ENCODE results near the gene P2RX3.

Gene P2RX3

DNA sequence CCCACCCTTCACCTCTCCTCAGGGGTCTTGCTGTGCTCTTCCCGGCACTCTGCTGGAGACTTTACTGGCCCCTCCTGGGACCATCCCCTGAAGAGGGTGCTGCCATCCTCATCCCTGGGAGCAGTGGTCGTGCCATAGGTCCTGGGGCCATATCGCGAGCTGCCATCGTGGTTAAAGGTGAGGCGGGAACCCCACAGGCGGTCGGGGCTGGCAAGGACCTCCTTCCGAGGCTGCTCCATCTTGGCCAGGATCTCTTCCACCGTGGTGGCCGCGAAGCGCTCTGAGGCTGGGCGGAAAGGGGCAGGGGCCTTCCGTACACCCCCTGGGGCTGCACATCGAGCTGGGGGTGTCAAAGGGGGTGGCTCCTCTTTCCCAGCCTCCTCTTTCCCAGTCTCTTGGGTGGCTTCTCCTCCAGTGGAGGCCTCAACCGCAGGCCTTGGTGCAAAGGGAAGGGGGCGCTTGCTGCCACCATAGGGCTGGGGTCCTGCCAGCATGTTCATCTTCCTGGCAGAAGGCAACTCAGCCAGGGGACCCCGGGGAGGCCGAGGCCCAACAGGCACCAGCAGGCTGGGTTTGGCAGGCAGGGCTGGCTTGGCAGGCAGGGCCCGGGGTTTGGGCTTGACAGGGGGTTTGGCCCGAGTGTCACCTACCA lies 18.0 kb upstream of the P2RX3 start:
- peaks cover 6% of the 10 kb centered on the region for H3K4me1 ChIP-seq (ENCODE audit: control insufficient read depth, insufficient read depth, low read length)
- H3K4me3 ChIP-seq (ENCODE audit: low read length): no peak overlapping the region
- H3K27me3 ChIP-seq (ENCODE audit: control insufficient read depth, insufficient read depth, low read length): no peaks in the 10 kb centered on the region
- no peaks in the 10 kb centered on the region for H3K9me3 ChIP-seq (ENCODE audit: control insufficient read depth, insufficient read depth, low read length)
- WGBS (ENCODE audit: insufficient coverage, insufficient read length): no CpG with 5 or more reads among the region's 22 CpGs
- H3K27ac ChIP-seq (ENCODE audit: low read length): no peak overlapping the region
- H3K36me3 ChIP-seq (ENCODE audit: control insufficient read depth, insufficient read depth, low read length): peaks cover 14% of the 10 kb centered on the region; the same call in 1 of the 2 replicates
- DNase-seq (ENCODE audit: low read depth, low spot score): no peak

DNA sequence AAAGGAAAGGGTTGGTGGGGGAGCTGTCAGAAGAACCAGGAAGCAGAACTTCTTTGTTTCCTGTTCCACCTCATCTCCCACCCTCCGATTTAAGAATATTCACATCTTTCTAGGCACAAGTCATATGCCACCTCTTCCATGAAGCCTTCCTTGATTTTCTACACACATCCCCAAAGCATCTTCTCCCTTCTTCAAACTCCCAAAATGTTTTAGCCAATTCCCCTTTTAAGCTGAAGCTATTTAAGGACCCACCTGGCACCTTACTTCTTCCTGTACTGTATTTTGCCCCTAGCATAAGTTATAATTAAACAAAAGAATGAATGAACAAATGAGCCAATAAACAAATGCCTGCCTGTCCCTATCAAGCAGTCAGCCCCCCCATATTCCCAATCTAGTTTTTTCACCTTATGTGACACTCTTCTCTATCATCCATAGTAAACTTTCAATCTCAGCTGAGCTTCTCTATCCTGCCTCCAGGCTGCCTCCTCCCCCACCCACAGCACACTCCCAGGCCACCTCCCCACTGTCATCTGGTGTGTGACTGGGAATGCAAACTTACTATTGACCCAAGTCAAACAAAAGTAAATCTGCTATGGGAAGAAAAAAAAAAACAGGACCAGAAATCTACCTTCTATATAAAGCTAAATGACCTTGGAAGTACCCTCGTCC lies 17.3 kb upstream of the P2RX3 start:
- peaks cover 6% of the 10 kb centered on the region for H3K4me1 ChIP-seq (ENCODE audit: control insufficient read depth, insufficient read depth, low read length)
- no peaks in the 10 kb centered on the region for H3K27me3 ChIP-seq (ENCODE audit: control insufficient read depth, insufficient read depth, low read length)
- H3K9me3 ChIP-seq (ENCODE audit: control insufficient read depth, insufficient read depth, low read length): no peaks in the 10 kb centered on the region
- H3K27ac ChIP-seq (ENCODE audit: low read length): no peak overlapping the region
- no CpG with 5 or more reads among the region's 2 CpGs for WGBS (ENCODE audit: insufficient coverage, insufficient read length)
- peaks cover 14% of the 10 kb centered on the region; the same call in 1 of the 2 replicates for H3K36me3 ChIP-seq (ENCODE audit: control insufficient read depth, insufficient read depth, low read length)
- DNase-seq (ENCODE audit: low read depth, low spot score): no peak
- H3K4me3 ChIP-seq (ENCODE audit: low read length): no peak overlapping the region

DNA sequence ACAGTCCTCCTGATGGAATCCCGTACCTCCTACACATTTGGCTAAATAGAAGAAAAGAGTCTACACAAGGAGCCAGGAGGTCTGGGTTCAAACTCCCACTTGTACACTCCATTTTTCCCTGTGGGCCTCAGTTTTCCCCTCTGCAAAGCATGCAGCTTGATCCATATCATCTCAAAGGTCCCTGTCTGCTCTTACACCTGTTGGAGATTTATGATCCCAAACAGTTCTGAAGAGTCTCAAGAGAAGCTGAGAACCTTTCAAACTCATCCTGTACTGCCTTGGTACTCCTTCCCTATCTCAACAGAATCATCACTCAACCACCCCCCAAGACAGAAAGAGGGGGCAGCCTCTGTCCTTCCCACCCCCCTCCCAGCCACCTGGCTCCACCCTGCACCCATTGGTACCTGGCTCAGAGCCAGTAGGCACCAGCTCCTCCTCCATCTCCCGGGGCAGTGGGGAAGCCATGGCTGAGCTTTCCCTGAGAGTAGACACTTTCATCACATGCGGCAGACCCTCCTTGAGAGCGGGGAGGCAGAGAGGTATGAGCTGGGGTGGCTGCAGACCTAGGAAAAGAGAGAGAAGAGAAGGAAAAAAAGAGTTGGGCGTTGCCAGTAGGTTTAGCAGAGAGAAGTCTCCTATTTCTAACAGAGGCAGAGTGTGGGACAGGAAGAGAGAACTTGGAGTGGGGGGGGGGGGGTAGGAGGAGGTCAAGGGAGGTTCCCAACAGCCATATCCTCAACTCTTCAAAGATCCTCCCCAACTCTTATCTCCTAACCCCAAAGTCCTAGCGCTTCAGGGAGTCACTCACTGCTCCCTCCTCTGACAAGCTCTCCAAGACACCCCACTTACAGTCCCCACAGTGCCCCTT lies 16.5 kb upstream of the P2RX3 start:
- no peaks in the 10 kb centered on the region for H3K9me3 ChIP-seq (ENCODE audit: control insufficient read depth, insufficient read depth, low read length)

DNA sequence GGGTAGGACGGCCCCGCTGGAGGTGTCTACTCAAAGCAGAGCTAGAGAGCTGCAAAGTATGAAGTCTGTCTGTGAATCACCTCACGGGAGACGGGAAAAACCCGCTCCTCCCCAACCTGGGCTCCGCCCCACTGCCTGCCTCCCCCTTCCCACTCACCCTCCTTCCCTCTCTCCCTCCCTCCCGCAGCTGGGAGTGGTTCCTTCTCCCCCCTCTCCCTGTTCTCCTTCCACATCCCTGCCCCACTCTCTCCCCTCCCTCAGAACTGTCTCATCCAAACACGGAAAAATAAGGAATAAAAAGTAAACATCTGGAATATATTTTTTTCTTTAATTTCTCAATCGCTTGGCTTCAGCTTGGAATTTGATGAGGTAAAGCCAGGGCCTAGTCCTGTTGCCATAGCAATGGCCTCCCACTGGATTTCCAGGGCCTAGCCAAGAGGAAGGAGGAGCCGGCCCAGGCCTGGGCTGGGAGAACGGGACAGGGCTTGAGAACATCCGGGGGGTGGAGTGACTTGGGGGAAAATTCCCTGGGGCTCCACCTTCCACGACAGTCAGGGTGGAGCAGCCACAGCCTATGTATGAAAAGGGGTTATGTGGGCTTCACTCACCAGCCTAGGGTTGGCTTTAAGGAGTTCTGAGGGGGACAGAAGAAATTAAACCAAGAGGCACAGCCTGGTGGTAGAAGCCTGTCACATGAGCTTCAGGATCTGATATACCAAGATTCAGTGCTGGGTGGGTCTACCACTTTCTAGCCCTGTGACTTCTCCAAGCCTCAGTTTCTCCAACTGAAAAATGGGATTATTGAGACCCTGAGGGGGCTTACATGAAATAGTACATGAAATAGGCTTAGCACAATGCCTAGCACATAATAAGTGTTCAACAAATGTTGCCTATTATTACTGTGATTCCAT lies 15.6 kb upstream of the P2RX3 start:
- Histone ChIP-seq H3K27me3 (ENCODE audit: control insufficient read depth, insufficient read depth, low read length) (no peaks in the 10 kb centered on the region), H3K4me1 (ENCODE audit: control insufficient read depth, insufficient read depth, low read length) (peaks cover 6% of the 10 kb centered on the region), H3K9me3 (ENCODE audit: control insufficient read depth, insufficient read depth, low read length) (no peaks in the 10 kb centered on the region), H3K27ac (ENCODE audit: low read length) (no peak overlapping the region), H3K36me3 (ENCODE audit: control insufficient read depth, insufficient read depth, low read length) (peaks cover 15% of the 10 kb centered on the region), H3K4me3 (ENCODE audit: low read length) (no peak overlapping the region)
- no CpG with 5 or more reads among the region's 13 CpGs for WGBS (ENCODE audit: insufficient coverage, insufficient read length)
- DNase-seq (ENCODE audit: low read depth, low spot score): no peak

More for the DNA sequence above, 16.5 kb upstream of the P2RX3 start:
- Histone ChIP-seq H3K27me3 (ENCODE audit: control insufficient read depth, insufficient read depth, low read length) (no peaks in the 10 kb centered on the region), H3K4me1 (ENCODE audit: control insufficient read depth, insufficient read depth, low read length) (peaks cover 6% of the 10 kb centered on the region), H3K4me3 (ENCODE audit: low read length) (no peak overlapping the region), H3K27ac (ENCODE audit: low read length) (no peak overlapping the region), H3K36me3 (ENCODE audit: control insufficient read depth, insufficient read depth, low read length) (peaks cover 17% of the 10 kb centered on the region)
- WGBS (ENCODE audit: insufficient coverage, insufficient read length): no CpG with 5 or more reads among the region's 6 CpGs
- no peak for DNase-seq (ENCODE audit: low read depth, low spot score)

DNA sequence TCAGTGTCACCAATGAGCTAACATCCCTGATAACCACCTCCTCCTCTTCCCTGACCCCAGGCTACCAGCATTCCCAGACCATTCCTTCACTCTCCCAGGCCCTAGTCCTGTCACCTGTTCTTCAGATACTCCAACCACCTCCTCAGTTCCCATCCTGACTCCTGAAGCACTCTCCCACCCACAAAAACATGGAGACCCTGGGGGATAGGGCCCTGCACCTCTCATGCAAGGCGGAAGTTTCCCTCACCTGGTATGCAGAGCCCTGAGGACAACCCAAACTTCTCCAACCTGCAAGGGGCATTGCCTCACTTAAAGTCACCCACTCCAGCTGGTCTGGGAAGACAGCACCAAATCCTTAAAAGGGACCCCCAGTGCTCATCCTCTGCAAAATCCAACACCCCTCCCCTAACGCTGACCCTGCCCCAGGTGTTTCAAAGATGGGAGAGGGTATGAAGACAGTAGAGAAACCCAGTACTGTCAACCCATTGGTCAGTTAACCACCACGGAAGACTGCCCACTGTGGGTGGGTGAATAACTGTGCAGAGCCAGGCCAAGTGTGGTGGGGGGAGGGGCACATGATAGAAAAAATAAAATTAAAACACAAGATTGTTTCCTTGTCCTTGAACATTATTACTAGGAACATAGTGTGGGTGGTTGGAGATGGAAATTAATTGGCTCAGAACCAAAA lies 14.8 kb upstream of the P2RX3 start:
- H3K36me3 ChIP-seq (ENCODE audit: control insufficient read depth, insufficient read depth, low read length): peaks cover 17% of the 10 kb centered on the region
- no CpG with 5 or more reads among the region's 3 CpGs for WGBS (ENCODE audit: insufficient coverage, insufficient read length)
- no peaks in the 10 kb centered on the region for H3K9me3 ChIP-seq (ENCODE audit: control insufficient read depth, insufficient read depth, low read length)
- H3K4me1 ChIP-seq (ENCODE audit: control insufficient read depth, insufficient read depth, low read length): peaks cover 6% of the 10 kb centered on the region
- no peak overlapping the region for H3K27ac ChIP-seq (ENCODE audit: low read length)
- H3K4me3 ChIP-seq (ENCODE audit: low read length): peak overlapping the region; percentile 70; the same call in 1 of the 2 replicates
- H3K27me3 ChIP-seq (ENCODE audit: control insufficient read depth, insufficient read depth, low read length): no peaks in the 10 kb centered on the region
- DNase-seq (ENCODE audit: low read depth, low spot score): no peak

DNA sequence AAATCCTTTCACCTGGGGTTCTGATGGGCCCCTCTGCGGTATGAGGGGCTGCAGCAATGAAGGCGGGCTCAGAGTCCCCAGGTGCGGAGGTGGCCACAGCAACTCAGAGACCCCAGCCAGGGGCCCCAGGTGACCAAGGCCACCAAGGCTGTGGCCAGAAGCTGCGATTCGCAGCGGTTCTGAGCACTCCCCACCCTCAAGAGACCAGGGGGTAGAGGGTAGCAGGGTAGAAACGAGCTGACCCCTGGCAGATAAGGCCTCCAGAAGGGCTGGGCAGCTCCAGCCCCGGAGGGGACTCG lies 14.3 kb upstream of the P2RX3 start:
- no CpG with 5 or more reads among the region's 9 CpGs for WGBS (ENCODE audit: insufficient coverage, insufficient read length)
- Histone ChIP-seq H3K4me3 (ENCODE audit: low read length) (peak overlapping the region; percentile 70), H3K4me1 (ENCODE audit: control insufficient read depth, insufficient read depth, low read length) (peaks cover 6% of the 10 kb centered on the region), H3K27me3 (ENCODE audit: control insufficient read depth, insufficient read depth, low read length) (no peaks in the 10 kb centered on the region), H3K27ac (ENCODE audit: low read length) (no peak overlapping the region), H3K9me3 (ENCODE audit: control insufficient read depth, insufficient read depth, low read length) (no peaks in the 10 kb centered on the region), H3K36me3 (ENCODE audit: control insufficient read depth, insufficient read depth, low read length) (peaks cover 22% of the 10 kb centered on the region)
- no peak for DNase-seq (ENCODE audit: low read depth, low spot score)

DNA sequence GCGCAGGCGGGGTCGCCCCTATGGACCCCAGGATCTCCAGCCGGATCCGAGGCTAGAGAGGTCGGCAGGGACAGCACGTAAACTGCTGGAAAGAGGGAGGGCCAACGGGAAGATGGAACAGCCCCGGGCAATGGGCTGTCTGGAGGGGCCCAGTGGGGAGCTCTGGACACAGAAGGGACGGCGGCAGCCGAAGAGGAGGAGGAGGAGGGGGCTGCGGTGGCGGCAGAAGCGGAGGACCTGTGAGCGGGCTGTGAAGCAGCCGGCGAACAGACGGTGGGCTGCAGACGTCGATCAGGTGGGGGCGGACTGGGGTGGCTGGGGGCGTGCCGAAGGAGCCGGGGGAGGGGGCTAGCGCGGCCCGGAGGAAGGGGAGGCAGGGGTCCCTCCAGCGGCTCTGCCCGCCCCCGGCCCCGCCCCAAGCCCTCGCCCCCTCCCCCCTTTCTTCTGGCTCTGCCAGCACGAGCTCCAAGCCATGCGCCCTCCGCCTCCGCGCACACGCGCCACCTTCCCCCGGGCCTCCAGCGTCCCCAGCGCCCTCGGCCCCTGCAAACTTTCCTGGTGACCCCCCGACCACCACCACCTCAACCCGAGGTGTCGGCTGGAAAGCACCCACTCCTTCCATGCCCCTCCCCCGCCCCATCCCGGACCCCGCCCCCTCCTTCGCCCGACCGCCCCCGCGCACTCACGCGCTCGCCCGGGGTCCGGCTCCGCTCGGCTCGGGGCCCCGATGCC lies 13.8 kb upstream of the P2RX3 start:
- Histone ChIP-seq H3K9me3 (ENCODE audit: control insufficient read depth, insufficient read depth, low read length) (no peaks in the 10 kb centered on the region), H3K4me3 (ENCODE audit: low read length) (peak overlapping the region; percentile 70), H3K4me1 (ENCODE audit: control insufficient read depth, insufficient read depth, low read length) (peaks cover 6% of the 10 kb centered on the region), H3K27ac (ENCODE audit: low read length) (no peak overlapping the region), H3K36me3 (ENCODE audit: control insufficient read depth, insufficient read depth, low read length) (peaks cover 25% of the 10 kb centered on the region), H3K27me3 (ENCODE audit: control insufficient read depth, insufficient read depth, low read length) (no peaks in the 10 kb centered on the region)
- no peak for DNase-seq (ENCODE audit: low read depth, low spot score)
- WGBS (ENCODE audit: insufficient coverage, insufficient read length): no CpG with 5 or more reads among the region's 64 CpGs

DNA sequence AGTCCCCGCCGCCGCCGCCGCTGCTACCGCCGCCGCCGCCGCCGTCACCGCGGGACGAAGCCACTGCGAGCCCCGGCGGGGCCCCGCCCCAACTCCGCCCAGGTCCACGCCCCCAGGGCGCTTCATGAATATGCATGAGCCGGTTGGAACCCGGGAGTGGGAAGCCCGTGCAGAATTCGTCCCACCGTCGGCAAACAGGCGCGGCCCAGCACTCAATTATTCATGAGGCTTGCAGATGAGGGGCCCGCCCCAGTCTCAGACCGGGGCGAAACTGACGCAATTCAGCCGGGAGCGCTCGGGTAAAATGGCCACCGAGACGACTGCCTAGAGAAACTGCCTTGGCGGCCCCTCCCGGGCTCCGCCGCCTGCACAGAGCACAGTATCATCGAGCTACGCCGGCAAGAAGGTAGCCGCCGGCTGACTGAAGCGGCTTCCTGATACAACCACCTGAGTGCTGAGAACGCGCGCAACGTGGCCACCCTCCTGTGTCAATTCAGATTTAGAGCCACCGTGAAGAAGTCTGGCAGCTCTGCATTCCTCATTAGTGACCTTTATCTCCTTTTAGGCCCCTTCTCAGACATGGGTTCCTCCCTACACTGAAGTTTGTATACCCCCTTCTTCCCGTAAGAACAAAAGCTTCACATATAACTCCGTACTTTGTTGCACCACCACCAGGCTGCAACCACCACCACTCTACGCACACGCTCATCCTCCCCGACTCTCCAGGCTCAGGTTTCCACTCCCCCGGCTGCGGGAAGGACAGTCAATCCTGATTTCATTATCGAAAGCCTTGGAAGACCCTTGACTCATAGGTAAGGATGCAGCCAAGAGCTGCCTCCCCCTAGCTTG lies 13.0 kb upstream of the P2RX3 start, which contains the start of gene TNKS1BP1:
Gene TNKS1BP1, minus strand, starts transcription at position 67 of the 849 bp plus-strand sequence. CDS start 3,067 bp downstream, outside the sequence.
- Histone ChIP-seq H3K27me3 (ENCODE audit: control insufficient read depth, insufficient read depth, low read length) (no peaks in the 10 kb centered on the region), H3K4me1 (ENCODE audit: control insufficient read depth, insufficient read depth, low read length) (peaks cover 6% of the 10 kb centered on the region), H3K9me3 (ENCODE audit: control insufficient read depth, insufficient read depth, low read length) (no peaks in the 10 kb centered on the region), H3K36me3 (ENCODE audit: control insufficient read depth, insufficient read depth, low read length) (peaks cover 31% of the 10 kb centered on the region), H3K27ac (ENCODE audit: low read length) (no peak within 1 kb of the TSS), H3K4me3 (ENCODE audit: low read length) (peak within 1 kb of the TSS; percentile 70)
- DNase-seq (ENCODE audit: low read depth, low spot score): peak; percentile 67
- WGBS (ENCODE audit: insufficient coverage, insufficient read length): no CpG with 5 or more reads among the region's 61 CpGs

DNA sequence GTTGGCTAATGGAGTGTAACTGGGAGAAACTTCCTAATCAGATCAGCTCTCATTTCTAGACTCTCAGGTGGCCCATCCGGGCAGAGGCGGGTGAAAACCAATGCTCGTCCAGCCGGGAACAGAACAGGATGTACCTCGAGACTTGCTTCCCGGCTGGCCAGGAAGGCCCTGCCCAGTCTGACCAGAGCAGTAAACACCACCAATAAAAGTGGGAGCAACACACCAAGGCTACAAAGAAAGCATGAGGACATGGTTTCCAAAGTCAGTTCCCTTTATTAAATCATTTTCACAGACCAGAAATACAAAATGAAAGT lies 12.5 kb upstream of the P2RX3 start:
- Histone ChIP-seq H3K27me3 (ENCODE audit: control insufficient read depth, insufficient read depth, low read length) (no peaks in the 10 kb centered on the region), H3K27ac (ENCODE audit: low read length) (no peak overlapping the region), H3K4me1 (ENCODE audit: control insufficient read depth, insufficient read depth, low read length) (peaks cover 6% of the 10 kb centered on the region), H3K4me3 (ENCODE audit: low read length) (no peak overlapping the region), H3K9me3 (ENCODE audit: control insufficient read depth, insufficient read depth, low read length) (no peaks in the 10 kb centered on the region), H3K36me3 (ENCODE audit: control insufficient read depth, insufficient read depth, low read length) (peaks cover 33% of the 10 kb centered on the region)
- no CpG with 5 or more reads among the region's 6 CpGs for WGBS (ENCODE audit: insufficient coverage, insufficient read length)
- no peak for DNase-seq (ENCODE audit: low read depth, low spot score)
